ENCODE data around the gene ADGRB2. TPM values are rescaled to one million over a fixed set of nuclear protein-coding genes. Genes with fewer than 3 reads are reported as not detected.

ADGRB2 gene
- total RNA-seq, 1 experiment from 2014 or later = 10.9 TPM

GRCh38 chr1:31792116-31792515 lies 28.0 kb upstream of the ADGRB2 start:
- WGBS (ENCODE audit: extremely low coverage, insufficient read length, low lambda C conversion rate) = no CpG with 5 or more reads among the region's 11 CpGs
- Histone ChIP-seq H3K27me3 (ENCODE audit: insufficient read depth, low read length) (no peaks in the 10 kb centered on the region), H3T11ph (ENCODE audit: low read length) (no peak overlapping the region), H3K56ac (ENCODE audit: insufficient read length, low read depth, low read length) (no peak overlapping the region), H3K4me1 (ENCODE audit: insufficient read depth, low read length) (peaks cover 3% of the 10 kb centered on the region; the same call in 1 of the 2 replicates), H3K14ac (ENCODE audit: insufficient read depth, low read length) (no peak overlapping the region), H2AK5ac (ENCODE audit: insufficient read length, low read length) (no peak overlapping the region), H2BK5ac (ENCODE audit: insufficient read length, low read length) (no peak overlapping the region), H4K5ac (ENCODE audit: insufficient read length, low read depth, low read length) (no peak overlapping the region), H2BK20ac (ENCODE audit: low read depth, low read length, poor library complexity, severe bottlenecking) (no peak overlapping the region), H3K23me2 (ENCODE audit: insufficient read length, low read depth, low read length, poor library complexity, severe bottlenecking) (peaks cover 6% of the 10 kb centered on the region), H3K18ac (ENCODE audit: insufficient read length, low read depth, low read length) (no peak overlapping the region), H3K79me2 (ENCODE audit: insufficient read depth, low read length) (no peaks in the 10 kb centered on the region), H3K79me1 (ENCODE audit: insufficient read depth, low read depth, low read length, poor library complexity, severe bottlenecking) (no peaks in the 10 kb centered on the region), H3K9ac (ENCODE audit: extremely low read depth, insufficient read length, low read length) (no peak overlapping the region), H2BK15ac (ENCODE audit: low read depth, low read length) (no peak overlapping the region), H3K27ac (ENCODE audit: insufficient read length, low read depth, low read length) (no peak overlapping the region), H3K4me2 (ENCODE audit: insufficient read depth, insufficient read length, low read length) (no peak overlapping the region), H4K20me1 (ENCODE audit: control insufficient read depth, insufficient read depth, insufficient read length) (no peaks in the 10 kb centered on the region), H3K23ac (ENCODE audit: insufficient read length, low read depth, low read length) (no peak overlapping the region), H2AFZ (ENCODE audit: low read length) (no peak overlapping the region), H2BK120ac (ENCODE audit: low read depth, low read length, poor library complexity, severe bottlenecking) (no peak overlapping the region), H4K91ac (ENCODE audit: insufficient read length, low read depth, low read length) (no peak overlapping the region), H3K4ac (ENCODE audit: low read depth, low read length) (no peak overlapping the region), H2BK12ac (ENCODE audit: insufficient read length, low read depth, low read length) (no peak overlapping the region), H3K9me3 (ENCODE audit: control insufficient read depth, low read depth, low read length) (no peaks in the 10 kb centered on the region), H4K8ac (replicated peaks; ENCODE audit: insufficient read length, low read depth, low read length) (no peak overlapping the region)
- no peaks in the 10 kb centered on the region for H3K36me3 Mint-ChIP-seq (ENCODE audit: insufficient read depth in 1 of 3, low read depth in 3 of 3)
- DNase-seq = peak; percentile 26
- H3K4me1 Mint-ChIP-seq = peaks cover 8 to 17% of the 10 kb centered on the region in 2 experiments
- no peak for TF ChIP-seq CTCF (conservative IDR thresholded peaks at IDR 0.05)
- no peak overlapping the region for H3K4me3 Mint-ChIP-seq
- no peak overlapping the region; a peak in 1 of 7 replicates for H3K27ac Mint-ChIP-seq
- no peaks in the 10 kb centered on the region; the same call in none of the 2 replicates for H3K27me3 Mint-ChIP-seq (ENCODE audit: low read depth)
- no peaks in the 10 kb centered on the region for H3K9me3 Mint-ChIP-seq
